HG03432 (cell line): Measurements from ENCODE around the gene OR8U1.
"Not testable (repeated sequence)": the region's sequence is repeated elsewhere in the genome, so short reads cannot be mapped to it uniquely, and the experiment has no call there.

Experiments
- ATAC-seq: cut with Tn5 transposase; IDR thresholded peaks from one replicate; pipeline ENCODE4 v1.9.1; 2021; ENCODE audit warnings: mild to moderate bottlenecking, moderate library complexity; ENCODE audit not compliant: unreplicated experiment

The OR8U1 gene

DNA sequence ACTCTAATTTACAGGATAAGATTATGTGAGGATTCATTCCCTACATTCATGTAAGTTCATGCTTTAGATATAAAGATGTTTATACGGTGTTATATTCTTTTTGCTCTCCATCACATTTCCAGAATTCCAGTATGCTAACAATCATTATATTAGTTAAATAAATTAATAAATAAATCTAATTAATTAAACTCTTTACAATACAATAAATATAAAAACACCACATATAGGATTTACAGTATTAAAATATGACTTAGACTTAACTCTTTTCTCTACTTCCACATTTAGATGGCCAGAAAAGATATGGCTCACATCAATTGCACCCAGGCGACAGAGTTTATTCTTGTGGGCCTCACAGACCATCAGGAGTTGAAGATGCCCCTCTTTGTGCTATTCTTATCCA lies at the start of gene OR8U1:
TSS of gene OR8U1 (plus strand) at position 301 of the 400 bp plus-strand sequence. CDS start at position 301, 0 bp downstream.
- ATAC-seq = no peak

DNA sequence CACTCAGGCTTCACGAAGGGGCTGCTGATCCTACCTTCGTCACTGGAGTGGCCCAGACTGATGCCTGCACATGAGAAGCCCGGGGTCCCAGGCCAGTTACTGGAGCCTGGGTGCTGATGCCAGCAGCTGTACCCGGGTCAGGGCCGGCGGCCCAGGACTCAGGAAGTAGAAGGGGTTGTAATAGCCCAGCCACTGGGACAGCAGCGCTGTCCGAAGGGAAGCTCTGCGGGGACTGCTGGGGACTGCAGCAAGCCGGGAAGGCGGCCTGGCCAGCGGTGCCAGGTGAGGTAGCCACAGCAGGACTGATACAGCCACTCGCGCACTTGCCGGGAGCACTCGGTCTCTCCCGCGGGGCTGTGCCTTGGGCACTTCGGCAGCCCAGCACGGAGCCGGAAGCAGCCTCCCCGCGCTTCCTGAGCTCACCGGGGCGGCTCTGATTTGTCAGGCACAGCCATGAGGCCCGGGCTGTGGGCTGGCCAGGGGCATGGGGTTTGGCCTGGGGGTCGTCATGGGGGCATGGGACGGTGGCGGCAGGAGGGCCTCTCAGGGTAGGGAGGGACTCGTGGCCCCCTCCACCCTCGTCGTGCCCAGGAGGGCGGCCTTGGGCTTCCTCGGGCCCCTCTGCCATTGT lies 43.4 kb upstream of the OR8U1 start:
- no peak for ATAC-seq

DNA sequence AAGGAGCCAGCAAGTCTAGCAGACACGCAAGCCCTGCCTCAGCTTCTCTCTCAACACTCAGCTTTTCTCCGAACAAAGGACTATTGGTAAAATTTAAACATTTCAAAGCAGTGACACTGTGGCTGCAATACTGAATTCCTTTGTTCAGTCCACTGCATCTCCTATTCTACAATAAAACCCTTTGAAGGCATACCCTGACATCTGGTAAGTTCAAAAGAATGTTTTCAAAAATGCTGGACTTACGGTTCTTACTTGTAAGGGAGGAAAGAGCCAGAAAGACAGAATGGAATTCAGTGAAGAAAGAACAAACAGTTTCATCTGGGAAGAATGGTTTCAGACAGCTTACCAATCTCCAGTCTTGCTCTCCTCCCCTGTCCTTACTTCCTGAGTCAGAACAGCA lies 42.3 kb upstream of the OR8U1 start:
- ATAC-seq = no peak

DNA sequence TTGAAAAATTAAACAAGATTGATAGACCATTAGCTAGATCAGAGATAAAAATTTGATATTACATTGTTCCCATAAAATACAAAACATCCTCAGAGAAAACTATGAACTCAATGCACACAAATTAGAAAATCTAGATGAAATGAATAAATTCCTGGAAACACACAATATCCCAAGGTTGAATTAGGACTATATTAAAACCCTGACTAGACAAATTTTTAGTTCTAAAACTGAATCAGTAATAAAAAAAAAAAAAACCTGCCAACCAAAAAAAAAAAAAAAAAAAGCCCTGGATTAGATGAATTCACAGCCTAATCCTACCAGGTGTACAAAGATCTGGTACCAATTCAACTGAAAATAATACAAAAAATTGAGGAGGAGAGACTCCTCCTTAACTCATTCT lies 35.1 kb upstream of the OR8U1 start:
- ATAC-seq = no peak

DNA sequence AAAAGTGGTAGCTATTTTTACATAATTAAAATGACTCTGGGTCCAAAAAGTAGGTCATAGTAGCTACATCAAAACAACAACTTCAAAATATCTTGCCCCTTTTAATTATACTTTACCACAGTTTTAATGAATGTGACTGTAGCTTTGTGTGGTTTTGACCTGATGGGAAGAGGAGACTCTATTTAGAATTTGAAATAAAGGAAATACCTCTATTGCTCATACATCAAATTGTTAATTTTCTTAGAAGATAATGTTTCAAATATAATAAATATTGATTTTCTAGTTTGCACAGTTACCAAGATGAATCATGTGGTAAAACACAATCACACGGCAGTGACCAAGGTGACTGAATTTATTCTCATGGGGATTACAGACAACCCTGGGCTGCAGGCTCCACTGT lies 29.7 kb upstream of the OR8U1 start, which contains the start of gene OR8K1:
TSS of gene OR8K1 (plus strand) at position 301 of the 400 bp plus-strand sequence. CDS start at position 301, 0 bp downstream.
- ATAC-seq = no peak

DNA sequence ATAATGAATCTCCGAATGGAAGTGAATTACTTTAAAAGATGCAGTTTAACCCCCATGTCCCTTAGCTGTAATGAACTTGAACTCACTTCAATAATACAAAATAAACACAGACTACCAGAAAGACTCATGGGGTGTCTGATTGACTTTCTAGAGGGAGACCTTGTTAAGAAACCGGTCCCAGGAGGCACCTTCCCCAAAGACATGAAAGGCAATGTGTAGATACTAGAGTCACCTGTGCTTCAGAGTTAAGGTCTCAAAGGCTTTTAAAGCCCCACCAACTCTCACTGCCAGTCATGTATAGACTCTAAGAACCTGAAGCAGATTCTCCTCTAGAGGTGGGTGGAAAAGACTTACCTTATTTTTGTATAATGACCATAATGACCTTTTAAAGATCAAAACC lies 21.4 kb upstream of the OR8U1 start, which contains the start of gene OR8J1:
TSS of gene OR8J1 (plus strand) at position 301 of the 400 bp plus-strand sequence. CDS start 5,956 bp downstream, outside the sequence.
- ATAC-seq = no peak

DNA sequence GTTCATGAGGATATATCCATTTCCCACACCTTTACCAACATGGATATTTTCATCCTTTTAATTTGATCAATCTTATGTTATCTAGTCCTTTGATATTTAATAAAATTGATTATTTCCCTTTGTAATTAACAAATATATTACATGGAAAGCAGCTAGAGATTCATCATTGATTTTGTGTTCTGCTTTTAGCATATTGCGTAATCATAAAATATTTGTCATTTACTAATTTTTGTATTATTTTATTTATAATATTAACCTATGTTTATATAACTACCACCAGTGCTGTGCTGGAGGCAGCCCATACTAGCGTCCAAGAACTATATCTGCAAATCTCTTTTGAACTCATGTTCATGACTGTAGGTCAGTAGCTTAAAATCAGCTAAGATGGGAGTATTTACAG lies 4.7 kb downstream of the OR8U1 start:
- ATAC-seq = no peak

DNA sequence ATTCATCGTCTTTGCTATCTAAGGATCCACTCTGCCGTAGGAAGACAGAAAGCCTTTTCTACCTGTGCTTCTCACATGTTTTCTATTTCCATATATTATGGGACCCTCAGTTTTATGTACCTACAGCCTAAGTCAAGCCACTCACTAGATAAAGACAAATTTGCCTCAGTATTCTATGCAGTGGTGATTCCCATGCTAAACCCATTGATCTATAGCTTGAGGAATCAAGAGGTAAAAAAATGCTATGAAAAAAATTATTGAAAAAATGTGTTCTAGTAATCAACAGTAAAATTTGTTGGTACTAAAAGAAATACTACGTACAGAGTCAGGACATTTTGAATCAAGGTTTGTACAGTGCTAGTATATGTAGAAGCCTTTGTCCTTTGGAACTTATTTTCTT lies 19.0 kb downstream of the OR8U1 start:
- no peak for ATAC-seq

DNA sequence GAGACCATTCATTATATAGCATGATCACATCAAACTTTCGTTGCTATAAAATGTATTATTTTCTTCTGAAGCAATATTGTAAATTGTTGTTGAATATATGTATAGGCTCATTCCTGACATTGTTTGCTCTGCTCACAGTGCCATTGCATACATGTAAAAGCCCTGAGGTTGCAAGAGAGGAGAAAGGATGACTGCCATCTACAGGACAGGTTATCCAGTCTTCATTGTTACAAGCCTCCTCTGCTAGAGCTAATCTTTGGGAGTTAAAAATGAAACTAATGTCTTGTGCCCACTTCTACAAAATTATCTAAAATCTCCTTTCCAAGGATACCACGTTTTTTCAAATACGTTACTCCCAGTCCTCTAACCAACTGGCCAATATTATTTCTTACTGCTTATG lies 20.6 kb downstream of the OR8U1 start:
- ATAC-seq = no peak

DNA sequence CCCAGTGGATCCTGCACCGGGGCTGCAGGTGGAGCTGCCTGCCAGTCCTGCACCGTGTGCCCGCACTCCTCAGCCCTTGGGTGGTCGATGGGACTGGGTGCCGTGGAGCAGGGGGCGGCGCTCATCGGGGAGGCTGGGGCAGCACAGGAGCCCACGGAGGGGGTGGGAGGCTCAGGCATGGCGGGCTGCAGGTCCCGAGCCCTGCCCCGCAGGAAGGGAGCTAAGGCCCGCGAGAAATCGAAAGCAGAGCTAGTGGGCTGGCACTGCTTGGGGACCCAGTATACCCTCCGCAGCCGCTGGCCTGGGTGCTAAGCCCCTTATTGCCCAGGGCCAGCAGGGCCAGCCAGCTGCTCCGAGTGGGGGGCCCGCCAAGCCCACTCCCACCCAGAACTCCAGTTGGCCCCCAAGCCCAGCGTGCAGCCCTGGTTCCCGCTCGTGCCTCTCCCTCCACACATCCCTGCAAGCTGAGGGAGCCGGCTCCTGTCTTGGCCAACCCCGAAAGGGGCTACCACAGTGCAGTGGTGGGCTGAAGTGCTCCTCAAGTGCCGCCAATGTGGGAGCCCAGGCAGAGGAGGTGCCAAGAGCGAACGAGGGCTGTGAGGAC lies 26.5 kb downstream of the OR8U1 start:
- not testable (repeated sequence) for ATAC-seq

DNA sequence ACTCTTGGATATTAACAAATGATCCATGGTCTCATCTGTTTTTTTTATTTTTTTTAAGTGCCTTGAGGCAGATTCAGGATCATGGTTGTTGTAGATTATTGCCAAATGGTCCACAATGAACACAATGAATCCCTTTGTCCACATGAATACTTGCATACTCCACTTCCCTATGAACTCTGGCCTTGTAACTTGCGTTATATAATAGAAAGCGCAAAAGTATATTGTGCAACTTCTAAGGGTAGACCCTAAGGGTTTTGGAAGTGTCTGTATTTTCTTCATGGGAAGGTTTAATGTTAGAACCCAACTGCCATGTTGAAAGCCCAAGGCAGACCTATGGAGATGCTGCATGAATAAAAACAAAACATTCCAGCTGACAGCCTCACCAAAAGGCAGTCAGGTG lies 29.0 kb downstream of the OR8U1 start:
- ATAC-seq = no peak

DNA sequence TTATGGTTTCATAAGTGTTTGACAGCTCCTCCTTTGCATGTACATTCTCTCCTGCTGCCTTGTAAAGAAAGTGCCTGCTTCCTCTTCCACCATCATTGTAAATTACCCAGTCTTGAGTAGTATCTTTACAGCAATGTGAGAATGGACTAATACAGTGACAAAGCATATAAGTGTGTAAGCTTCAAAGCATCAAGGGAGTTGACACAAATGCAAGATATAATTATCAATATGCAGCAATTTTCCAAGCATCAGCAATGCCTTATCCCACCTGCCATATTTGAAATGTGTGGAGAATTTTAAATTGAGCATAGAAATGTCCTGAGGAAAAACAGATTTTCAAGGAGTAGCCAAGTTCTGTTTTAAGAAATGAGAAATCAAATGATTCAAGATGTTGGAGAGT lies 35.4 kb downstream of the OR8U1 start:
- no peak for ATAC-seq

DNA sequence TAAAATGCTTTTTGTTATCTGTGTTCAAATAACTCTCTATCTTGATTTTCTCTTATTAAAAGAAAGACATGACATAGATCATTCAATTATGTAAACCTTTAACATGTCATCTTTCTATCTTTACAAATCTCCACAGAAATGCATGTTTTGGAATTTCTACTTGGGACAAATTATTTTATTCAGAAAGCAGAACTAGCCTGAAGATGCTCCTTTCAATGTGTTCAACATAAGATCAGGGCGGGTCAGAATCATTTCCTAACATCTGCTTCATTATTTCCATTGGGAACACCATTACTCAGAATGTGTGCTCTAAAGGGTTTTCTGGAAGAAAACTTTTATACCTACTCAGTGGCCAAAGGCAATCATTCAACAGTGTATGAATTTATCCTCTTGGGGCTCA lies 37.0 kb downstream of the OR8U1 start, which contains the start of gene OR5AL1:
TSS of gene OR5AL1 (plus strand) at position 301 of the 400 bp plus-strand sequence.
- ATAC-seq = no peak
